ENCODE results near the gene GBX1.

Gene GBX1

DNA sequence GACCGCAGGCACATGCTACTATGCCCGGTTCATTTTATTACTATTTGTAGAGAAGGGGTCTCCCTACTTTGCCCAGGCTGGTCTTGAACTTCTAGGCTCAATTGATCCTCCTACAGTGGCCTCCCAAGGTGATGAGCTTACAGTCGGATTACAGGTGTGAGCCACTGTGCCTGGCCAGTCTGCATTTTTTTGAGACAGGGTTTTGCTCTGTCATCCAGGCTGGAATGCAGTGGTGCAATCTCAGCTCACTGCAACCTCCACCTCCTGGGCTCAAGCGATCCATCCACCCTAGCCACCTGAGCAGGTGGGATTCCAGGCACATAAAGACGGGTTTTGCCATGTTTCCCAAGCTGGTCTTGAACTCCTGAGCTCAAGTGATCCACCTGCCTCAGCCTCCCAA, 45.1 kb upstream of the GBX1 start:
- Histone ChIP-seq H3F3A (ENCODE audit: control insufficient read depth, insufficient read depth) (peaks cover 11% of the 10 kb centered on the region; the same call in 1 of the 2 replicates), H3K9me3 (ENCODE audit: control insufficient read depth, insufficient read depth, low read length) (no peaks in the 10 kb centered on the region), H3K79me2 (ENCODE audit: control insufficient read depth, low read length) (no peaks in the 10 kb centered on the region), H3K27ac (ENCODE audit: low read depth, low read length) (no peak overlapping the region), H3K9me2 (replicated peaks; ENCODE audit: control insufficient read depth, low read length) (no peaks in the 10 kb centered on the region), H3K27me3 (ENCODE audit: control insufficient read depth, low read length) (no peaks in the 10 kb centered on the region), H3K4me3 (ENCODE audit: low read length) (no peak overlapping the region), H4K20me1 (ENCODE audit: control insufficient read depth, insufficient read depth, low read depth, low read length) (no peaks in the 10 kb centered on the region; the same call in 1 of the 2 replicates), H3K4me1 (ENCODE audit: control insufficient read depth, low read length) (no peaks in the 10 kb centered on the region), H3K4me2 (ENCODE audit: low read length) (no peak overlapping the region), H3K36me3 (ENCODE audit: control insufficient read depth, low read length) (peaks cover 59% of the 10 kb centered on the region)
- TF ChIP-seq, protein P1, sequence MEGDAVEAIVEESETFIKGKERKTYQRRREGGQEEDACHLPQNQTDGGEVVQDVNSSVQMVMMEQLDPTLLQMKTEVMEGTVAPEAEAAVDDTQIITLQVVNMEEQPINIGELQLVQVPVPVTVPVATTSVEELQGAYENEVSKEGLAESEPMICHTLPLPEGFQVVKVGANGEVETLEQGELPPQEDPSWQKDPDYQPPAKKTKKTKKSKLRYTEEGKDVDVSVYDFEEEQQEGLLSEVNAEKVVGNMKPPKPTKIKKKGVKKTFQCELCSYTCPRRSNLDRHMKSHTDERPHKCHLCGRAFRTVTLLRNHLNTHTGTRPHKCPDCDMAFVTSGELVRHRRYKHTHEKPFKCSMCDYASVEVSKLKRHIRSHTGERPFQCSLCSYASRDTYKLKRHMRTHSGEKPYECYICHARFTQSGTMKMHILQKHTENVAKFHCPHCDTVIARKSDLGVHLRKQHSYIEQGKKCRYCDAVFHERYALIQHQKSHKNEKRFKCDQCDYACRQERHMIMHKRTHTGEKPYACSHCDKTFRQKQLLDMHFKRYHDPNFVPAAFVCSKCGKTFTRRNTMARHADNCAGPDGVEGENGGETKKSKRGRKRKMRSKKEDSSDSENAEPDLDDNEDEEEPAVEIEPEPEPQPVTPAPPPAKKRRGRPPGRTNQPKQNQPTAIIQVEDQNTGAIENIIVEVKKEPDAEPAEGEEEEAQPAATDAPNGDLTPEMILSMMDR (IDR thresholded peaks at IDR 0.05; ENCODE audit: low read depth, low read length, poor library complexity, severe bottlenecking) = no peak
- no peak for TF ChIP-seq EZH2phosphoT487 (IDR thresholded peaks at IDR 0.05; ENCODE audit: borderline replicate concordance, low read length)

DNA sequence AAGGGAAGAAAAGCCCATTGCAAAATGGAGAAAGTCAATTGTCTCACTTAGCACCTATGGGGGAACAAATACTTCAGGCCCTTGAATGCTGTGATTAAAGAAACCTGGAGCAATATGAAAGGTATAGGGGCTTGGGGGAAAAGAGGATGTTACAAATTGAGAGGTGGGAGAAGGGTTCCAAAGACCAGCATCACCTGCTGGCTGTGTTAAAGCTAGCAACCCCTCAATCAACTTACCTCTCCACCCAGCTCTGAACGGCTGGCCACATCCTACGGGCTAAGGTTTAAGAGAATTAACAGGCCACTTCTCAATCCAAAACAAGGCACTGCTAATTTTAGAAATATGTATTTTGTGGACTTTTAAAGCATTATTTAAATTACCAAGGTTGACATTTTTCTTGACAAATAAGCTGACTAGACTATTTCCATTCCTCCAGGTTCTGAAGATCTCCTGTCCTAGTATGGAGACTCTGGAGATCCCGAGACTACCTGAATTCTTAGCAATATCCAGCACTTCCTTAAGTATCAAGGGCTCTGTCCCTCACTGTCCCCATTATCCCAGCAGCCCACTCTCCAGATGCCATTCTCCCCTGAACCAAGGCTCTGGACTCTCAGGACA, 43.8 kb upstream of the GBX1 start:
- Histone ChIP-seq H3K27ac (ENCODE audit: low read depth, low read length) (no peak overlapping the region), H3K4me3 (ENCODE audit: low read length) (no peak overlapping the region), H3K9me2 (replicated peaks; ENCODE audit: control insufficient read depth, low read length) (no peaks in the 10 kb centered on the region), H3K9me3 (ENCODE audit: control insufficient read depth, insufficient read depth, low read length) (no peaks in the 10 kb centered on the region), H3K36me3 (ENCODE audit: control insufficient read depth, low read length) (peaks cover 46% of the 10 kb centered on the region), H3K79me2 (ENCODE audit: control insufficient read depth, low read length) (no peaks in the 10 kb centered on the region), H3K27me3 (ENCODE audit: control insufficient read depth, low read length) (no peaks in the 10 kb centered on the region; the same call in 1 of the 2 replicates), H4K20me1 (ENCODE audit: control insufficient read depth, insufficient read depth, low read depth, low read length) (no peaks in the 10 kb centered on the region; the same call in 1 of the 2 replicates), H3K4me2 (ENCODE audit: low read length) (no peak overlapping the region), H3K4me1 (ENCODE audit: control insufficient read depth, low read length) (no peaks in the 10 kb centered on the region), H3F3A (ENCODE audit: control insufficient read depth, insufficient read depth) (peaks cover 11% of the 10 kb centered on the region; the same call in 1 of the 2 replicates)
- TF ChIP-seq, protein P1 (IDR thresholded peaks at IDR 0.05; ENCODE audit: low read depth, low read length, poor library complexity, severe bottlenecking) = no peak
- TF ChIP-seq EZH2phosphoT487 (IDR thresholded peaks at IDR 0.05; ENCODE audit: borderline replicate concordance, low read length) = no peak

DNA sequence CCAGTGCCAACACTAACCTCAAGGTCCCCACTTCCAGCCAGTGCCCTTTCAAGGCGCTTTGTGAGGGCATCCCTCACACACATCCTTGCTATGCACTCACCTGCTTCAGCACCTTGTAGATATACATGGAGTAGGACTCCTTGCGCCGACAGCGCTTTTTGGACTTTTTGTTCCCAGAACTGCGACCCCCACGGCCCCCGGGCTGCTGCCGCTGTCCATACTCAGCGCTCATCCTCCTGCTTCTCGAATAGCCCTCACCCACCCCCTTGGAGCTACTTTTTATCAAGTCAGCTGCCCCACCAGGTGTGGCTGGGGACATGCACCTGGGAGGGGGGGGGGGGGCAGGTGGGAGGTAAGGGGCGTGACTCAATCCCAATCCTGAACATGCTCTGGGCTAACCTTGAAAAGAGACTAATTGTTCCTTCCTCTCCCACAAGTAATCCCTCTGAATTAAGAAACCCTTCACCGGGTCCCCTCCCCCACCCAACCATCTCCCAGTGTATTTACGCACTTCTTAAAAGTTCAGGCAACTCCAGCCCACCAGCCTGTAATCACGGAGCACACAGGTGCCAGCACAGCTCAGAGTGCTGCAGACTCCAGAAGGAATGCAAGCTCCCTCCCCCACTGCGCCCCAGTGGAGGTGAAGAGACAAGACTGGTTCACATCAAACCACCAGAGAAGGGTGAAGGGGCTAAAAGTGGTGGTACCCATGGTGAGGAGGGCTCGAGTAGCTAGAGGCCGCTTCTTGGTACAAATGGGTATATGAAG, 42.8 kb upstream of the GBX1 start, which contains the start of gene H2BK1:
Gene H2BK1, minus strand, starts transcription at position 402 of the 768 bp plus-strand sequence. Its CDS starts 170 bp downstream, at position 232.
- Histone ChIP-seq H3K4me3 (ENCODE audit: low read length) (no peak within 1 kb of the TSS), H3K4me2 (ENCODE audit: low read length) (no peak within 1 kb of the TSS), H3K4me1 (ENCODE audit: control insufficient read depth, low read length) (no peaks in the 10 kb centered on the region), H3K79me2 (ENCODE audit: control insufficient read depth, low read length) (no peaks in the 10 kb centered on the region), H3K9me2 (replicated peaks; ENCODE audit: control insufficient read depth, low read length) (no peaks in the 10 kb centered on the region), H4K20me1 (ENCODE audit: control insufficient read depth, insufficient read depth, low read depth, low read length) (no peaks in the 10 kb centered on the region; the same call in 1 of the 2 replicates), H3K27me3 (ENCODE audit: control insufficient read depth, low read length) (peaks cover 6% of the 10 kb centered on the region; the same call in 1 of the 2 replicates), H3F3A (ENCODE audit: control insufficient read depth, insufficient read depth) (peaks cover 11% of the 10 kb centered on the region; the same call in 1 of the 2 replicates), H3K36me3 (ENCODE audit: control insufficient read depth, low read length) (peaks cover 36% of the 10 kb centered on the region), H3K9me3 (ENCODE audit: control insufficient read depth, insufficient read depth, low read length) (no peaks in the 10 kb centered on the region), H3K27ac (ENCODE audit: low read depth, low read length) (no peak within 1 kb of the TSS)
- TF ChIP-seq, protein P1 (IDR thresholded peaks at IDR 0.05; ENCODE audit: low read depth, low read length, poor library complexity, severe bottlenecking) = no peak

Measured in DOHH2 (cell line).